H1 (cell line): ENCODE results near the gene F10.

Experiments used
- ATF2 ChIP-seq: IDR thresholded peaks from 2 replicates; pipeline ENCODE4 v1.6.1; 2012; ENCODE audit warnings: low read length, inconsistent platforms
- ATF3 ChIP-seq: IDR thresholded peaks from 2 replicates; pipeline ENCODE4 v1.6.1; 2011; ENCODE audit warnings: low read depth, mild to moderate bottlenecking, low read length; ENCODE audit not compliant: insufficient read depth
- BACH1 ChIP-seq: IDR thresholded peaks from 2 replicates; pipeline ENCODE4 v1.6.1; 2012; ENCODE audit warnings: low read length, improper control_type of control experiment
- BRCA1 ChIP-seq: IDR thresholded peaks from 2 replicates; pipeline ENCODE4 v1.6.1; 2012; ENCODE audit warnings: low read depth, low read length, improper control_type of control experiment
- CBX5 ChIP-seq: fragments of 300-800, 300-1000 bp; sonication (generic); IDR thresholded peaks from 2 replicates; pipeline ENCODE4 v1.7.1; 2016; ENCODE audit warnings: antibody characterized with exemption, low read length, low read depth
- CTCF ChIP-seq, 3 experiments: IDR thresholded peaks; 1 replicate in 2 of 3; 2 replicates in 1 of 3; pipeline versions ENCODE4 v1.5.1 to v1.6.1; 2011; ENCODE audit warnings: low read length in 3 of 3, mild to moderate bottlenecking in 3 of 3, inconsistent platforms in 2 of 3, low read depth in 1 of 3, moderate library complexity in 1 of 3; ENCODE audit not compliant: insufficient read depth in 1 of 3; ENCODE audit errors: control extremely low read depth in 1 of 3
- EP300 ChIP-seq, 2 experiments: IDR thresholded peaks; 1 replicate in 1 of 2; 2 replicates in 1 of 2; pipeline ENCODE4 v1.6.1; 2011 to 2012; ENCODE audit warnings: low read depth in 2 of 2, low read length in 2 of 2, mild to moderate bottlenecking in 2 of 2, borderline replicate concordance in 1 of 2, inconsistent platforms in 1 of 2, moderate library complexity in 1 of 2
- JUND ChIP-seq: IDR thresholded peaks from 2 replicates; pipeline ENCODE4 v1.6.1; 2011; ENCODE audit warnings: mild to moderate bottlenecking, improper control_type of control experiment, low read length
- POLR2A ChIP-seq, 2 experiments: IDR thresholded peaks; 1 replicate in 1 of 2; 2 replicates in 1 of 2; pipeline ENCODE4 v1.6.1; 2011; ENCODE audit warnings: low read depth in 2 of 2, low read length in 2 of 2, mild to moderate bottlenecking in 2 of 2; ENCODE audit errors: control extremely low read depth in 1 of 2
- POU5F1 ChIP-seq: IDR thresholded peaks from 2 replicates; pipeline ENCODE4 v1.6.1; 2011; ENCODE audit warnings: low read depth, mild to moderate bottlenecking, low read length, moderate library complexity
- RFX5 ChIP-seq: IDR thresholded peaks from 2 replicates; pipeline ENCODE4 v1.6.1; 2011; ENCODE audit warnings: low read depth, low read length, improper control_type of control experiment, borderline replicate concordance
- SIRT6 ChIP-seq: IDR thresholded peaks from one replicate; pipeline ENCODE4 v1.7.1; 2012; ENCODE audit warnings: low read length, inconsistent platforms
- SP1 ChIP-seq: IDR thresholded peaks from 2 replicates; pipeline ENCODE4 v1.6.1; 2011; ENCODE audit warnings: low read depth, low read length
- TEAD4 ChIP-seq: IDR thresholded peaks from 2 replicates; pipeline ENCODE4 v1.6.1; 2012; ENCODE audit warnings: low read depth, low read length, inconsistent platforms, mixed read lengths

- TF ChIP-seq ATF3 (no peak), CTCF (IDR thresholded peaks at IDR 0.05; ENCODE audit: control extremely low read depth in 1 of 3, insufficient read depth in 1 of 3, low read depth in 1 of 3, low read length in 3 of 3) (no peak), JUND (no peak), CBX5 (no peak), POLR2A (IDR thresholded peaks at IDR 0.05; ENCODE audit: control extremely low read depth in 1 of 2, low read depth in 2 of 2, low read length in 2 of 2) (no peak), SP1 (no peak), SIRT6 (no peak), TEAD4 (no peak), BRCA1 (no peak), BACH1 (no peak), EP300 (IDR thresholded peaks at IDR 0.05; ENCODE audit: borderline replicate concordance in 1 of 2, low read depth in 2 of 2, low read length in 2 of 2) (no peak), POU5F1 (no peak), ATF2 (no peak), RFX5 (no peak)
These were observed 19.9 kb upstream of the F10 start for GRCh38 chr13:113102727-113103126.
